Liver (tissue), 2 donors: ENCODE measurements around the gene MB21D2.

ENCODE experiments used
- TF ChIP-seq, protein P1 (sequence below): fragments of 150-350 bp; IDR thresholded peaks from 2 replicates; pipeline ENCODE4 v1.5.1; 2017; ENCODE audit warnings: improper control_type of control experiment, low read depth, low read length; ENCODE audit not compliant: missing input control
- TF ChIP-seq, protein P2 (sequence below): IDR thresholded peaks from 2 replicates; pipeline ENCODE4 v1.6.1; 2016; ENCODE audit warnings: antibody characterized with exemption, mild to moderate bottlenecking
- donor health status: healthy.

- TF ChIP-seq, protein P1, sequence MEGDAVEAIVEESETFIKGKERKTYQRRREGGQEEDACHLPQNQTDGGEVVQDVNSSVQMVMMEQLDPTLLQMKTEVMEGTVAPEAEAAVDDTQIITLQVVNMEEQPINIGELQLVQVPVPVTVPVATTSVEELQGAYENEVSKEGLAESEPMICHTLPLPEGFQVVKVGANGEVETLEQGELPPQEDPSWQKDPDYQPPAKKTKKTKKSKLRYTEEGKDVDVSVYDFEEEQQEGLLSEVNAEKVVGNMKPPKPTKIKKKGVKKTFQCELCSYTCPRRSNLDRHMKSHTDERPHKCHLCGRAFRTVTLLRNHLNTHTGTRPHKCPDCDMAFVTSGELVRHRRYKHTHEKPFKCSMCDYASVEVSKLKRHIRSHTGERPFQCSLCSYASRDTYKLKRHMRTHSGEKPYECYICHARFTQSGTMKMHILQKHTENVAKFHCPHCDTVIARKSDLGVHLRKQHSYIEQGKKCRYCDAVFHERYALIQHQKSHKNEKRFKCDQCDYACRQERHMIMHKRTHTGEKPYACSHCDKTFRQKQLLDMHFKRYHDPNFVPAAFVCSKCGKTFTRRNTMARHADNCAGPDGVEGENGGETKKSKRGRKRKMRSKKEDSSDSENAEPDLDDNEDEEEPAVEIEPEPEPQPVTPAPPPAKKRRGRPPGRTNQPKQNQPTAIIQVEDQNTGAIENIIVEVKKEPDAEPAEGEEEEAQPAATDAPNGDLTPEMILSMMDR, result no peak
- TF ChIP-seq, protein P2, sequence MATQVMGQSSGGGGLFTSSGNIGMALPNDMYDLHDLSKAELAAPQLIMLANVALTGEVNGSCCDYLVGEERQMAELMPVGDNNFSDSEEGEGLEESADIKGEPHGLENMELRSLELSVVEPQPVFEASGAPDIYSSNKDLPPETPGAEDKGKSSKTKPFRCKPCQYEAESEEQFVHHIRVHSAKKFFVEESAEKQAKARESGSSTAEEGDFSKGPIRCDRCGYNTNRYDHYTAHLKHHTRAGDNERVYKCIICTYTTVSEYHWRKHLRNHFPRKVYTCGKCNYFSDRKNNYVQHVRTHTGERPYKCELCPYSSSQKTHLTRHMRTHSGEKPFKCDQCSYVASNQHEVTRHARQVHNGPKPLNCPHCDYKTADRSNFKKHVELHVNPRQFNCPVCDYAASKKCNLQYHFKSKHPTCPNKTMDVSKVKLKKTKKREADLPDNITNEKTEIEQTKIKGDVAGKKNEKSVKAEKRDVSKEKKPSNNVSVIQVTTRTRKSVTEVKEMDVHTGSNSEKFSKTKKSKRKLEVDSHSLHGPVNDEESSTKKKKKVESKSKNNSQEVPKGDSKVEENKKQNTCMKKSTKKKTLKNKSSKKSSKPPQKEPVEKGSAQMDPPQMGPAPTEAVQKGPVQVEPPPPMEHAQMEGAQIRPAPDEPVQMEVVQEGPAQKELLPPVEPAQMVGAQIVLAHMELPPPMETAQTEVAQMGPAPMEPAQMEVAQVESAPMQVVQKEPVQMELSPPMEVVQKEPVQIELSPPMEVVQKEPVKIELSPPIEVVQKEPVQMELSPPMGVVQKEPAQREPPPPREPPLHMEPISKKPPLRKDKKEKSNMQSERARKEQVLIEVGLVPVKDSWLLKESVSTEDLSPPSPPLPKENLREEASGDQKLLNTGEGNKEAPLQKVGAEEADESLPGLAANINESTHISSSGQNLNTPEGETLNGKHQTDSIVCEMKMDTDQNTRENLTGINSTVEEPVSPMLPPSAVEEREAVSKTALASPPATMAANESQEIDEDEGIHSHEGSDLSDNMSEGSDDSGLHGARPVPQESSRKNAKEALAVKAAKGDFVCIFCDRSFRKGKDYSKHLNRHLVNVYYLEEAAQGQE, result no peak
Measured at GRCh38 chr3:192881159-192881786, 36.4 kb downstream of the MB21D2 start.
